ENCODE data around the gene DEFB116. TPM values are rescaled to one million over a fixed set of nuclear protein-coding genes. Genes with fewer than 3 reads are reported as not detected.

DEFB116 gene
- total RNA-seq, 1 experiment from 2014 or later: not detected

DNA sequence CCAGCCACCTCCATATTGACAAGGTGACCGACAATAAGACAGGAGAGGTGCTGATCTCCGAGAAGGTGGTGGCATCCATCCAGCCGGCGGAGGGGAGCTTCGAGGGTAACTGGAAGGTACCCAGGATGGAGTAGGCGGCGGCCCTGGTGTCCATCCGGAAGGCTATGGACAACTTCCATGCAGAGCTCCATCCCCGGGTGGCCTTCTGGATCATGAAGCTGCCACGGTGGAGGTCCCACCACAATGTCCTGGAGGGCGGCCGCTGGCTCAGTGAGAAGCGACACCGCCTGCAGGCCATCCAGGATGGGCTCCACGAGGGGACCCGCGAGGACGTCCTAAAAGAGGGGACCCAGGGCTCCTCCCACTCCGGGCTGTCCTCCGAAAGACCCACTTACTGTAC, 33.9 kb downstream of the DEFB116 start:
- Histone ChIP-seq H3K9me3 (ENCODE audit: control insufficient read depth, insufficient read depth, low read depth, low read length) (0 out of 2 replicates have a peak, but pooled peaks cover 10% of the 10 kb centered on the region), H3K27me3 (ENCODE audit: control insufficient read depth, insufficient read depth, low read length) (no peaks in the 10 kb centered on the region), H3K36me3 (ENCODE audit: control insufficient read depth, insufficient read depth, low read length) (no peaks in the 10 kb centered on the region), H3K4me1 (ENCODE audit: control insufficient read depth, insufficient read depth, low read length) (no peaks in the 10 kb centered on the region), H3K27ac (ENCODE audit: low read length) (no peak overlapping the region), H3K4me3 (ENCODE audit: low read depth in 2 of 2, low read length in 2 of 2) (no peak overlapping the region)
- TF ChIP-seq SIN3A (IDR thresholded peaks at IDR 0.05; ENCODE audit: borderline replicate concordance, insufficient read depth, low read depth, low read length): no peak
- TF ChIP-seq CTCF (IDR thresholded peaks at IDR 0.05): no peak
- TF ChIP-seq TCF7L2 (IDR thresholded peaks at IDR 0.05; ENCODE audit: low read depth, low read length): no peak
- TF ChIP-seq POLR2AphosphoS5 (IDR thresholded peaks at IDR 0.05; ENCODE audit: low read depth, low read length): no peak
- TF ChIP-seq REST (IDR thresholded peaks at IDR 0.05; ENCODE audit: insufficient read depth in 1 of 2, low read depth in 2 of 2, low read length in 1 of 2): no peak
- in situ Hi-C loops (cut with HindIII; ENCODE audit: low pct_unique_long_range_greater_than_20kb, low sequenced_read_pairs) (no loop called here), intact Hi-C loops (cut with micrococcal nuclease; ENCODE audit: unreplicated experiment) (loop anchor here (10.0 kb wide), 2 partner anchors 50 to 100 kb away; no protein-coding TSS in a partner anchor)
- ATAC-seq (no peak), DNase-seq (ENCODE audit: low read depth, low spot score) (no peak)
- ChIA-PET CTCF (interaction anchor here (0.7 kb wide), 1 partner anchor 33 kb away, joined by 4 read pairs; no protein-coding TSS in a partner anchor), POLR2A (interaction anchor here (1.0 kb wide), 1 partner anchor 31 kb away, joined by 3 read pairs; no protein-coding TSS in a partner anchor)
- no TSS peak for BruUV-seq (replicated peaks)

DNA sequence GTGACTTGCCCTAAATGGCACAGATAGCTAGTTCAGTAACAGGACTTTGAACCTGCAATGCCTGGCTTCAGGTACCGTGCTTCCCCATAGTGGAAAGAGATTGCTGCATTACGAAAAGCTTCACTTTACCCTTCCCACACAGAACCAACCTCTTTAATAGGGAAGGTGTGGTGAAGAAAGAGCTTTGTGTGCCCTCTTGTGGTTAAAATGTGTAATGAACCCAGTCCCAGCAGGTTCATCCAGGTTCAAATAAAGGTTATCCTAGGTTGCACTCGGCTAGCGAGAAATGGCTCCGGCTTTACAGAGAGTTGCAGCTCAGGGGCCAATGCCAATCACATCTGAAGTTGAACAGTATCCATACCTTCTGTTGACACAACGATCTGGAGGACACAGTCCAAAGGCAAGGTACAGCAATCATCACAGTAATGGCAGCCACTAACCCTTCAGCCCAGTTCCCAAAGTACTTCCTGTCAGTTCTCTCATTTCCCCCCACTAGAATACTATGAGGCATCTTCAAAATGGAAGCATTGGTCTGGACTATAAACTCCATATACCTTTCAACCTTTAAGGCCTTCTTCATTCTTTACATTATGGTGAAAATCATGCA, 48.0 kb downstream of the DEFB116 start:
- Histone ChIP-seq H3K4me3 (ENCODE audit: low read depth in 2 of 2, low read length in 2 of 2) (no peak overlapping the region), H3K4me1 (ENCODE audit: control insufficient read depth, insufficient read depth, low read length) (no peaks in the 10 kb centered on the region), H3K27ac (ENCODE audit: low read length) (no peak overlapping the region), H3K9me3 (ENCODE audit: control insufficient read depth, insufficient read depth, low read depth, low read length) (no peaks in the 10 kb centered on the region), H3K27me3 (ENCODE audit: control insufficient read depth, insufficient read depth, low read length) (no peaks in the 10 kb centered on the region), H3K36me3 (ENCODE audit: control insufficient read depth, insufficient read depth, low read length) (no peaks in the 10 kb centered on the region)
- TF ChIP-seq REST (IDR thresholded peaks at IDR 0.05; ENCODE audit: insufficient read depth in 1 of 2, low read depth in 2 of 2, low read length in 1 of 2) (no peak), CTCF (IDR thresholded peaks at IDR 0.05) (peak; percentile 93)
- POLR2A ChIA-PET: no interaction called here
- no TSS peak for BruUV-seq (replicated peaks)
- peak; percentile 94 for ATAC-seq
- in situ Hi-C loops (cut with HindIII; ENCODE audit: low pct_unique_long_range_greater_than_20kb, low sequenced_read_pairs): no loop called here
- CTCF ChIA-PET: interaction anchor here (0.6 to 1.5 kb wide), 5 partner anchors 38 to 1727 kb away, joined by 4 to 12 read pairs (median 4); no protein-coding TSS in a partner anchor
- intact Hi-C loops (cut with micrococcal nuclease; ENCODE audit: unreplicated experiment): no loop called here
- DNase-seq (ENCODE audit: low read depth, low spot score): peak; percentile 46
